ENCODE measurements around the gene HNRNPR.
A peak's percentile ranks its signal among the peaks of the same experiment; 100 is the strongest.
"Not testable (repeated sequence)": the region's sequence is repeated elsewhere in the genome, so short reads cannot be mapped to it uniquely, and the experiment has no call there.

The HNRNPR gene

GRCh38 chr1:23325393-23325792, 18.7 kb downstream of the HNRNPR start:
- no peak for DNase-seq (ENCODE audit: low read depth)

- no peak for DNase-seq (ENCODE audit: low read depth)
These were observed 21.3 kb downstream of the HNRNPR start for GRCh38 chr1:23322770-23323169.

- DNase-seq (ENCODE audit: low read depth): not testable (repeated sequence)
These were observed 33.8 kb downstream of the HNRNPR start for GRCh38 chr1:23310280-23310679.

GRCh38 chr1:23304140-23304620, 39.9 kb downstream of the HNRNPR start:
- no peak for DNase-seq (ENCODE audit: low read depth)

- DNase-seq (ENCODE audit: low read depth): no peak
These were observed 40.6 kb downstream of the HNRNPR start for GRCh38 chr1:23303524-23303923.

- no peak for DNase-seq (ENCODE audit: low read depth)
These were observed 47.2 kb downstream of the HNRNPR start for GRCh38 chr1:23296931-23297330.

GRCh38 chr1:23291706-23292105, 52.4 kb downstream of the HNRNPR start:
- DNase-seq (ENCODE audit: low read depth): no peak

GRCh38 chr1:23290836-23291565, 53.1 kb downstream of the HNRNPR start:
- DNase-seq (ENCODE audit: low read depth): no peak

- DNase-seq (ENCODE audit: low read depth): peak; percentile 26
These were observed 55.4 kb downstream of the HNRNPR start for GRCh38 chr1:23288671-23289070.

- no peak for DNase-seq (ENCODE audit: low read depth)
These were observed 55.9 kb downstream of the HNRNPR start for GRCh38 chr1:23288201-23288600.

GRCh38 chr1:23286401-23286800, 57.7 kb downstream of the HNRNPR start:
- no peak for DNase-seq (ENCODE audit: low read depth)

- peak; percentile 55 for DNase-seq (ENCODE audit: low read depth)
These were observed 60.1 kb downstream of the HNRNPR start for GRCh38 chr1:23283667-23284602.

- peak; percentile 82 for DNase-seq (ENCODE audit: low read depth)
These were observed 61.1 kb downstream of the HNRNPR start for GRCh38 chr1:23282957-23283356.

- no peak for DNase-seq (ENCODE audit: low read depth)
These were observed 65.4 kb downstream of the HNRNPR start for GRCh38 chr1:23278717-23279116.

- no peak for DNase-seq (ENCODE audit: low read depth)
These were observed 67.6 kb downstream of the HNRNPR start for GRCh38 chr1:23276531-23276930.

- DNase-seq (ENCODE audit: low read depth): no peak
These were observed 70.0 kb downstream of the HNRNPR start for GRCh38 chr1:23274134-23274505.

- DNase-seq (ENCODE audit: low read depth): peak; percentile 92
These were observed 70.5 kb downstream of the HNRNPR start for GRCh38 chr1:23273450-23274133.

GRCh38 chr1:23263380-23263887, 80.7 kb downstream of the HNRNPR start:
- no peak for DNase-seq (ENCODE audit: low read depth)

- DNase-seq (ENCODE audit: low read depth): not testable (repeated sequence)
These were observed 86.0 kb downstream of the HNRNPR start for GRCh38 chr1:23258082-23258481.

- not testable (repeated sequence) for DNase-seq (ENCODE audit: low read depth)
These were observed 86.7 kb downstream of the HNRNPR start for GRCh38 chr1:23257371-23257770.

Measured in iris pigment epithelial cell (primary cell).